CD14-positive monocyte (primary cell): Measurements from ENCODE around the gene DAD1. TPM values are rescaled to one million over a fixed set of nuclear protein-coding genes. Genes with fewer than 3 reads are reported as not detected.

Experiments
- DNase-seq, 3 donors: peaks; one replicate each; pipeline ENCODE4 v3.0.0-alpha.2; 2011 to 2022
- H2AFZ ChIP-seq: 2 replicates; pipeline ENCODE4 v1.6.0; 2012; ENCODE audit warnings: mild to moderate bottlenecking, low read depth, low read length, inconsistent platforms; ENCODE audit not compliant: insufficient read depth, poor library complexity, severe bottlenecking
- H3K27ac ChIP-seq, 2 donors: 1 replicate in 1 of 2; 2 replicates in 1 of 2; pipeline ENCODE4 v1.5.1; 2012 to 2013; ENCODE audit warnings: low read length in 2 of 2, control low read depth in 1 of 2, inconsistent platforms in 1 of 2, low read depth in 1 of 2, mild to moderate bottlenecking in 1 of 2
- H3K27me3 ChIP-seq, 2 donors: one replicate each; pipeline versions ENCODE4 v1.6.0 to v1.6.1; 2011 to 2013; ENCODE audit warnings: low read length in 2 of 2; ENCODE audit not compliant: control insufficient read depth in 2 of 2, insufficient read depth in 2 of 2
- H3K36me3 ChIP-seq, 2 donors: replicated peaks in 1 of 2; 1 replicate in 1 of 2; 2 replicates in 1 of 2; pipeline versions ENCODE4 v1.5.1 to v1.6.1; 2012 to 2013; ENCODE audit warnings: low read length in 2 of 2, control low read depth in 1 of 2, inconsistent platforms in 1 of 2, mild to moderate bottlenecking in 1 of 2; ENCODE audit not compliant: insufficient read depth in 2 of 2, control insufficient read depth in 1 of 2
- H3K4me1 ChIP-seq, 2 donors: 1 replicate in 1 of 2; 2 replicates in 1 of 2; pipeline versions ENCODE4 v1.5.1 to v1.6.1; 2012 to 2013; ENCODE audit warnings: low read length in 2 of 2, control low read depth in 1 of 2, inconsistent platforms in 1 of 2, mild to moderate bottlenecking in 1 of 2, moderate library complexity in 1 of 2; ENCODE audit not compliant: insufficient read depth in 2 of 2, control insufficient read depth in 1 of 2
- H3K4me2 ChIP-seq: replicated peaks from 2 replicates; pipeline ENCODE3; 2012; ENCODE audit warnings: low read length, moderate library complexity, mild to moderate bottlenecking; ENCODE audit not compliant: poor library complexity, severe bottlenecking; ENCODE audit errors: extremely low read depth
- H3K4me3 ChIP-seq, 3 experiments: fragments of 200-600 bp in 1 of 3; sonication (generic) in 1 of 3; replicated peaks in 1 of 3; 1 replicate in 2 of 3; 2 replicates in 1 of 3; pipeline ENCODE4 v1.5.1; 2011 to 2013; ENCODE audit warnings: low read length in 3 of 3, mild to moderate bottlenecking in 3 of 3, control low read depth in 2 of 3, low read depth in 2 of 3, inconsistent platforms in 1 of 3, moderate library complexity in 1 of 3
- H3K79me2 ChIP-seq: 2 replicates; pipeline ENCODE4 v1.6.0; 2012; ENCODE audit warnings: mild to moderate bottlenecking, control low read depth, inconsistent platforms, low read length, moderate library complexity; ENCODE audit not compliant: insufficient read depth
- H3K9ac ChIP-seq: 2 replicates; pipeline ENCODE4 v1.6.0; 2017; ENCODE audit warnings: low read length, mild to moderate bottlenecking; ENCODE audit not compliant: insufficient read depth, poor library complexity, severe bottlenecking
- H3K9me3 ChIP-seq, 2 donors: replicated peaks in 1 of 2; 1 replicate in 1 of 2; 2 replicates in 1 of 2; pipeline versions ENCODE4 v1.5.1 to v1.6.1; 2012 to 2013; ENCODE audit warnings: low read length in 2 of 2, control low read depth in 1 of 2; ENCODE audit not compliant: control insufficient read depth in 1 of 2, insufficient read depth in 1 of 2
- H4K20me1 ChIP-seq: 2 replicates; pipeline ENCODE4 v1.6.0; 2012; ENCODE audit warnings: mild to moderate bottlenecking, low read length, control low read depth, moderate library complexity; ENCODE audit not compliant: insufficient read depth
- H3K27ac Mint-ChIP-seq, 7 donors: one replicate each; pipeline ENCODE4 v1.8.0; 2020; ENCODE audit warnings: mild to moderate bottlenecking in 7 of 7, mixed read lengths in 7 of 7, moderate library complexity in 6 of 7, inconsistent platforms in 2 of 7
- H3K27me3 Mint-ChIP-seq, 3 donors: one replicate each; pipeline ENCODE4 v1.8.0; 2021 to 2022; ENCODE audit warnings: low read depth in 3 of 3, mild to moderate bottlenecking in 3 of 3, mixed read lengths in 3 of 3, moderate library complexity in 3 of 3, inconsistent platforms in 1 of 3
- H3K36me3 Mint-ChIP-seq, 2 donors: one replicate each; pipeline ENCODE4 v1.8.0; 2020; ENCODE audit warnings: mixed read lengths in 2 of 2, inconsistent platforms in 1 of 2, mild to moderate bottlenecking in 1 of 2
- H3K4me1 Mint-ChIP-seq: one replicate; pipeline ENCODE4 v1.8.0; 2020; ENCODE audit warnings: mild to moderate bottlenecking, mixed read lengths
- H3K4me3 Mint-ChIP-seq, 2 donors: one replicate each; pipeline ENCODE4 v1.8.0; 2020; ENCODE audit warnings: mild to moderate bottlenecking in 2 of 2, mixed read lengths in 2 of 2, moderate library complexity in 1 of 2
- H3K9me3 Mint-ChIP-seq, 7 donors: one replicate each; pipeline ENCODE4 v1.8.0; 2020 to 2022; ENCODE audit warnings: mixed read lengths in 7 of 7, mild to moderate bottlenecking in 6 of 7, moderate library complexity in 6 of 7, inconsistent platforms in 2 of 7
- CTCF ChIP-seq: fragments of 200-600 bp; IDR thresholded peaks from one replicate; pipeline ENCODE4 v1.8.0; 2022; ENCODE audit warnings: antibody characterized with exemption, mild to moderate bottlenecking
- WGBS: methylation state at CpG from one replicate; pipeline ENCODE4 v1.1.5; 2013; ENCODE audit warnings: missing lambda C conversion rate; ENCODE audit not compliant: insufficient coverage; 5-methylcytosine and 5-hydroxymethylcytosine counted together
- intact Hi-C, 2 donors: fragments of 100-400 bp; cut with micrococcal nuclease; formaldehyde crosslinking; loops; one replicate each; pipeline versions ENCODE4 v1.15.0 to v1.15.1; 2023
- polyA plus RNA-seq, 3 donors: library from polyadenylated mRNA; depleted of rRNA in 1 of 3; unstranded in 2 of 3; stranded (reverse) in 1 of 3; fragments of 300-500 nt in 2 of 3; fragments of >200 nt in 1 of 3; fragmentation: Illumina TruSeq in 2 of 3; gene quantifications; 1 replicate in 2 of 3; 2 replicates in 1 of 3; pipeline ENCODE4 v1.2.3, GENCODE V29; 2012 to 2021

The DAD1 gene
- polyA plus RNA-seq, 3 donors: 126 to 444 (median 440) TPM

- Histone ChIP-seq H3K79me2 (no peaks in the 10 kb centered on the region), H3K27me3 (peaks cover 0 to 4% of the 10 kb centered on the region in 2 donors), H3K4me3 (no peak overlapping the region), H3K9me3 (no peaks in the 10 kb centered on the region), H4K20me1 (no peaks in the 10 kb centered on the region), H3K27ac (no peak overlapping the region), H3K4me1 (peaks cover 10 to 13% of the 10 kb centered on the region in 2 donors), H2AFZ (no peak overlapping the region), H3K4me2 (no peak overlapping the region), H3K9ac (no peak overlapping the region), H3K36me3 (peaks cover 36 to 64% of the 10 kb centered on the region in 2 donors)
- Mint-ChIP-seq H3K4me1 (peaks cover 21% of the 10 kb centered on the region), H3K36me3 (peaks cover 62 to 65% of the 10 kb centered on the region in 2 donors), H3K9me3 (peaks cover 0 to 2% (median 0%) of the 10 kb centered on the region in 7 donors), H3K27ac (no peak overlapping the region), H3K27me3 (peaks cover 3 to 15% (median 14%) of the 10 kb centered on the region in 3 donors), H3K4me3 (no peak overlapping the region)
- no peak for DNase-seq
- no peak for TF ChIP-seq CTCF
- intact Hi-C loops: no loop called here
Measured at GRCh38 chr14:22602862-22603261, 13.8 kb upstream of the DAD1 start.

GRCh38 chr14:22601996-22602395 is 13.0 kb upstream of the DAD1 start:
- no peaks in the 10 kb centered on the region for H4K20me1 ChIP-seq
- peaks cover 0 to 2% (median 0%) of the 10 kb centered on the region in 7 donors for H3K9me3 Mint-ChIP-seq

More at GRCh38 chr14:22601996-22602395, 13.0 kb upstream of the DAD1 start:
- Histone ChIP-seq H3K4me2 (no peak overlapping the region), H3K4me1 (peaks cover 14 to 21% of the 10 kb centered on the region in 2 donors), H3K27ac (no peak overlapping the region), H3K36me3 (peaks cover 29 to 55% of the 10 kb centered on the region in 2 donors), H3K9me3 (no peaks in the 10 kb centered on the region), H3K4me3 (no peak overlapping the region), H2AFZ (no peak overlapping the region), H3K9ac (no peak overlapping the region), H3K79me2 (no peaks in the 10 kb centered on the region), H3K27me3 (peaks cover 0 to 4% of the 10 kb centered on the region in 2 donors)
- Mint-ChIP-seq H3K4me3 (no peak overlapping the region), H3K27ac (peak overlapping the region in 1 of 7 donors; percentile 9), H3K27me3 (peaks cover 3 to 18% (median 14%) of the 10 kb centered on the region in 3 donors), H3K36me3 (peaks cover 55 to 56% of the 10 kb centered on the region in 2 donors), H3K4me1 (peaks cover 24% of the 10 kb centered on the region)
- TF ChIP-seq CTCF: no peak
- intact Hi-C loops: no loop called here
- 29% methylated on average over 5 of the region's 5 CpGs for WGBS
- DNase-seq: no peak
